Measurements from ENCODE around the gene TCFL5. TPM values are rescaled to one million over a fixed set of nuclear protein-coding genes. Genes with fewer than 3 reads are reported as not detected.

TCFL5 gene
- polyA plus RNA-seq, 3 donors: 0.38 to 3.5 (median 0.89) TPM

- peak overlapping the region; percentile 45 for H3K4me2 ChIP-seq (replicated peaks; ENCODE audit: extremely low read depth, low read length, poor library complexity, severe bottlenecking)
- WGBS (ENCODE audit: insufficient coverage): 97% methylated on average over 21 of the region's 22 CpGs
- peaks cover 0 to 3% (median 0%) of the 10 kb centered on the region in 7 donors for H3K9me3 Mint-ChIP-seq
- peaks cover 32 to 41% of the 10 kb centered on the region in 2 donors for H3K36me3 ChIP-seq (replicated peaks in 1 of 2; ENCODE audit: control insufficient read depth in 1 of 2, insufficient read depth in 2 of 2, low read length in 2 of 2)
- H3K9me3 ChIP-seq (replicated peaks in 1 of 2; ENCODE audit: control insufficient read depth in 1 of 2, insufficient read depth in 1 of 2, low read length in 2 of 2): no peaks in the 10 kb centered on the region
- H4K20me1 ChIP-seq (ENCODE audit: insufficient read depth, low read length): peaks cover 28% of the 10 kb centered on the region
- H3K4me1 ChIP-seq (ENCODE audit: control insufficient read depth in 1 of 2, insufficient read depth in 2 of 2, low read length in 2 of 2): peaks cover 57 to 61% of the 10 kb centered on the region in 2 donors
- TF ChIP-seq CTCF (IDR thresholded peaks at IDR 0.05): no peak
- H3K27ac Mint-ChIP-seq: peak overlapping the region in 3 of 7 donors; percentile 40 to 85 (median 82)
- no peak overlapping the region for H2AFZ ChIP-seq (ENCODE audit: insufficient read depth, low read depth, low read length, poor library complexity, severe bottlenecking)
- no peak overlapping the region for H3K9ac ChIP-seq (ENCODE audit: insufficient read depth, low read length, poor library complexity, severe bottlenecking)
- no peaks in the 10 kb centered on the region for H3K27me3 ChIP-seq (ENCODE audit: control insufficient read depth in 2 of 2, insufficient read depth in 2 of 2, low read length in 2 of 2)
- H3K4me3 Mint-ChIP-seq: no peak overlapping the region
- peaks cover 37% of the 10 kb centered on the region for H3K79me2 ChIP-seq (ENCODE audit: insufficient read depth, low read length)
- intact Hi-C loops (cut with micrococcal nuclease): loop anchor here (5.0 to 10.0 kb wide), 4 partner anchors 55 to 657 kb away; partner anchors contain the start of genes ADRM1 (in 1 of the 2), PSMA7 (in 1 of the 2), RPS21 (in 1 of the 2) and SS18L1 (in 1 of the 2)
- DNase-seq: no peak
- H3K36me3 Mint-ChIP-seq: peaks cover 43 to 49% of the 10 kb centered on the region in 2 donors
- H3K4me1 Mint-ChIP-seq: peaks cover 60% of the 10 kb centered on the region
- H3K27ac ChIP-seq (ENCODE audit: low read depth in 1 of 2, low read length in 2 of 2): peak overlapping the region in 1 of 2 donors; percentile 5
- peaks cover 0 to 7% (median 2%) of the 10 kb centered on the region in 3 donors for H3K27me3 Mint-ChIP-seq (ENCODE audit: low read depth in 3 of 3)
- peak overlapping the region in 1 of 3 experiments; percentile 51 for H3K4me3 ChIP-seq (replicated peaks in 1 of 3; ENCODE audit: low read depth in 2 of 3, low read length in 3 of 3)
These were observed 59.5 kb downstream of the TCFL5 start for GRCh38 chr20:62802026-62802712.

GRCh38 chr20:62801284-62802010 lies 60.2 kb downstream of the TCFL5 start:
- H2AFZ ChIP-seq (ENCODE audit: insufficient read depth, low read depth, low read length, poor library complexity, severe bottlenecking): no peak overlapping the region
- WGBS (ENCODE audit: insufficient coverage): 97% methylated on average over 11 of the region's 15 CpGs
- H3K4me3 ChIP-seq (replicated peaks in 1 of 3; ENCODE audit: low read depth in 2 of 3, low read length in 3 of 3): no peak overlapping the region
- Mint-ChIP-seq H3K4me3 (no peak overlapping the region), H3K4me1 (peaks cover 57% of the 10 kb centered on the region), H3K36me3 (peaks cover 43 to 44% of the 10 kb centered on the region in 2 donors), H3K27ac (peak overlapping the region in 1 of 7 donors; percentile 13), H3K9me3 (peaks cover 0 to 3% (median 0%) of the 10 kb centered on the region in 7 donors), H3K27me3 (ENCODE audit: low read depth in 3 of 3) (peaks cover 0 to 7% (median 2%) of the 10 kb centered on the region in 3 donors)
- no peak for DNase-seq
- H4K20me1 ChIP-seq (ENCODE audit: insufficient read depth, low read length): peaks cover 24% of the 10 kb centered on the region
- no peak overlapping the region for H3K27ac ChIP-seq (ENCODE audit: low read depth in 1 of 2, low read length in 2 of 2)
- no peak overlapping the region for H3K4me2 ChIP-seq (replicated peaks; ENCODE audit: extremely low read depth, low read length, poor library complexity, severe bottlenecking)
- no peak for TF ChIP-seq CTCF (IDR thresholded peaks at IDR 0.05)
- peaks cover 33% of the 10 kb centered on the region for H3K79me2 ChIP-seq (ENCODE audit: insufficient read depth, low read length)
- H3K27me3 ChIP-seq (ENCODE audit: control insufficient read depth in 2 of 2, insufficient read depth in 2 of 2, low read length in 2 of 2): no peaks in the 10 kb centered on the region
- H3K4me1 ChIP-seq (ENCODE audit: control insufficient read depth in 1 of 2, insufficient read depth in 2 of 2, low read length in 2 of 2): peaks cover 54 to 58% of the 10 kb centered on the region in 2 donors
- intact Hi-C loops (cut with micrococcal nuclease): loop anchor here (5.0 to 10.0 kb wide), 4 partner anchors 56 to 657 kb away; partner anchors contain the start of genes ADRM1 (in 1 of the 2), PSMA7 (in 1 of the 2), RPS21 (in 1 of the 2) and SS18L1 (in 1 of the 2)
- no peak overlapping the region for H3K9ac ChIP-seq (ENCODE audit: insufficient read depth, low read length, poor library complexity, severe bottlenecking)
- H3K9me3 ChIP-seq (replicated peaks in 1 of 2; ENCODE audit: control insufficient read depth in 1 of 2, insufficient read depth in 1 of 2, low read length in 2 of 2): no peaks in the 10 kb centered on the region
- peaks cover 25 to 35% of the 10 kb centered on the region in 2 donors for H3K36me3 ChIP-seq (replicated peaks in 1 of 2; ENCODE audit: control insufficient read depth in 1 of 2, insufficient read depth in 2 of 2, low read length in 2 of 2)

Measured in CD14-positive monocyte (primary cell).